Mammary epithelial cell (primary cell): ENCODE data around the gene CEP104.

ENCODE experiments used
- CTCF ChIP-seq, 2 donors: IDR thresholded peaks in 1 of 2; conservative IDR thresholded peaks in 1 of 2; 2 replicates each; pipeline ENCODE4 v1.5.1; 2011 to 2012; ENCODE audit warnings: inconsistent platforms in 2 of 2, low read length in 2 of 2, mild to moderate bottlenecking in 2 of 2, control low read depth in 1 of 2, low read depth in 1 of 2; ENCODE audit not compliant: insufficient read depth in 1 of 2; ENCODE audit errors: extremely low read depth in 1 of 2
- EZH2 ChIP-seq: IDR thresholded peaks from 2 replicates; pipeline ENCODE4 v1.6.1; 2012; ENCODE audit warnings: low read length, inconsistent platforms, borderline replicate concordance

GRCh38 chr1:3888301-3888700 is 31.3 kb upstream of the CEP104 start:
- no peak for TF ChIP-seq CTCF (conservative IDR thresholded peaks at IDR 0.05 in 1 of 2, IDR thresholded peaks at IDR 0.05 in 1 of 2; ENCODE audit: extremely low read depth in 1 of 2, insufficient read depth in 1 of 2, low read depth in 1 of 2, low read length in 2 of 2)
- no peak for TF ChIP-seq EZH2
